Activated CD4-positive, alpha-beta T cell treated with anti-CD3 and anti-CD28 coated beads for 1 hour (primary cell): ENCODE results near the gene VAC14.

ENCODE experiments used
- DNase-seq: peaks from one replicate; pipeline ENCODE4 v3.0.0-alpha.2; 2020

The VAC14 gene

DNA sequence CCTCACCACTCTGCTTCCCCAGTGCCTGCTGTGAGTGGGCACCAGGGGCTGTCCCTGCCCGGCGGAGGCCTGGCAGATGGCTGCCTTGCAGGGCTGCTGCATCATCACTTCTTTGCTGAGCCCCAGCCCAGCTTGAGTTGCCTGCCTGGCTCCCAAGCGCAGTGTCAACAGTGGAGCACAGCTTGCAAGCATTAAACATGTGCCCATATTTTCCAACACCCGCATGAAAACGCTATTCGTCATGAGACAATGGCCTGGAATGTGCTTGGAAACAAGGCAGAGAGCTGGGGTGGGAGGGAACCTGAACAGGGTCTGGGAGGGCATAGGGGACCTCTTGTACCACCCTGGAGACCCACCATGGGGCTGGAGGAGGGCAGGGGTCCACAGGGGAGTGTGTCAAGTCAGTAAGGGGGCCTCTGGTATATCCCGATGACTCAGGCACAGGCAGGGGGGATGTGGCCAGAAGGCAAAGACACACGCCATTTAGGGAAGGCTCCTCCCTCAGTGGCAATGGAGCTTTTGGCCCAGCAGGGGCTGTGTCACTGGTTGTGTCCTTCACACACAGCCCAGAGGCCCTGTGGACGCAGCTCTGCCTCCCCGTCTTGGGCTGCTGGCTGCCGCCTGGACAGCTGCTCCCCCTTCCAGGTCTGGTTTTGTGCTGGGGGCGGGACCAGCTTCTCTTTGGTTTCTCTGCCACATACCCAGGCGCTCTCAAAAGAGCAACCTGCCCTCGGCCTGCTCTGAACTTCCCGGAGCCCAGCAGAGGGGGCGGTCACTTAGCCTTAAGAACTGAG is 97.7 kb downstream of the VAC14 start:
- no peak for DNase-seq

- DNase-seq = no peak
These were observed 98.3 kb downstream of the VAC14 start for GRCh38 chr16:70702624-70703023.

GRCh38 chr16:70701998-70702397 is 99.0 kb downstream of the VAC14 start:
- DNase-seq = no peak

GRCh38 chr16:70701596-70701995 is 99.4 kb downstream of the VAC14 start:
- DNase-seq = no peak

DNA sequence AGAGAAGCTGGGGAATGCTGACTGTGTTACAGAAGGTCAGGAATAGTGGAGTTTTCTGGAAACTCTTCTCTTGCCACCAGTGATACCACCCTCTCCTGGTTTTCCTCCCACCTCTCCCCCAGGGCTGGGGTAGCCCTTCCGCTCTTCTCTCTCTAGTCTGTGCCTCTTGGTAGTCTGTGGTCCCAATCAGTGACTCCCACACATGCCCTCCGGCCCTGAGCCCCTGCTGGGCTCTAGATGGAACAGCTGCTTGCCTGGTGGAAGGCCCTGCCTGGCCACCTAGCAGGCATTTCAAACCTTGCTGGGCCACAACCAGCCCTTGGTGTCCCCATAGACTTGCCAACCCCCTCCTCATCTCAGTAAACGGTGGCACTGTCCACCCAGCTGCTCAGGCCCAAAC is 99.9 kb downstream of the VAC14 start:
- no peak for DNase-seq

GRCh38 chr16:70700101-70701020 is 100.6 kb downstream of the VAC14 start:
- no peak for DNase-seq

- no peak for DNase-seq
These were observed 101.3 kb downstream of the VAC14 start for GRCh38 chr16:70699696-70700095.

DNA sequence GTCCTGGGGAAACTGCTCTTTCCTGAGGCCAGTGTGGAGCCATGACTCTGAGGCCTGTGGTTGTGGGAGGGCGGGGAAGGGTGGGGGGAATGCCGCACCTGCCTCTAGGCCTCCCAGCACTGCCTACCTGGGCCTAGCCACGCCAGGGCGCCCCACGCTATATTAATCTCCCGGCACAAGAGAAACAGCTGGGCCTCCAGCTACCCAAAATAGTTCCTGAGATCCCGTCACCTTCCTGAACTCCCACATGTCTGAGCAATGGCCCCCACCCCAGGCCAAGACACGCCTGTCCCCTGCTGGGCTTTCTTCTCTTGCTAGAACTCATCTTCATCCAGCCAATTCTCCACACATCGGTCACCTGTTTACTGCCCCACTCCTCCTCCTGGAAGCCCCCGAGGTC is 102.1 kb downstream of the VAC14 start:
- DNase-seq = no peak

GRCh38 chr16:70697594-70698170 is 103.3 kb downstream of the VAC14 start:
- no peak for DNase-seq

- no peak for DNase-seq
These were observed 103.9 kb downstream of the VAC14 start for GRCh38 chr16:70696952-70697593.

DNA sequence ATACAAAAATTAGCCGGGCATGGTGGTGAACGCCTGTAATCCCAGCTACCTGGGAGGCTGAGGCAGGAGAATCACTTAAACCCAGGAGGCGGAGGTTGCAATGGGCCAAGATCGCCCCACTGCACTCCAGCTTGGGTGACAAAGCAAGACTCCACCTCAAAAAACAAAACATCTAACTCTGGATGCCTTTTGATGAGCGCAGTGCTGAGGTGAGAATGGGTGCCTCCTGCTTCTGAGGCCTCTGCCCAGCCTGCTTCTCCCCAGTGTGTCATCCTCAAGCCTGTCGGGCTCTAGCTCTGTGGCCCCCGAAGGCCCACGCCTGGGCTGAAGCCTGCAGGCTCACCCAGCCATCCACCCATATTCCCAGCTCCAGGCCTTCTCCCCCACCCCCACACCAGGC is 104.6 kb downstream of the VAC14 start:
- no peak for DNase-seq

- no peak for DNase-seq
These were observed 105.5 kb downstream of the VAC14 start for GRCh38 chr16:70695331-70696070.

GRCh38 chr16:70694868-70695218 is 106.1 kb downstream of the VAC14 start:
- DNase-seq = no peak

DNA sequence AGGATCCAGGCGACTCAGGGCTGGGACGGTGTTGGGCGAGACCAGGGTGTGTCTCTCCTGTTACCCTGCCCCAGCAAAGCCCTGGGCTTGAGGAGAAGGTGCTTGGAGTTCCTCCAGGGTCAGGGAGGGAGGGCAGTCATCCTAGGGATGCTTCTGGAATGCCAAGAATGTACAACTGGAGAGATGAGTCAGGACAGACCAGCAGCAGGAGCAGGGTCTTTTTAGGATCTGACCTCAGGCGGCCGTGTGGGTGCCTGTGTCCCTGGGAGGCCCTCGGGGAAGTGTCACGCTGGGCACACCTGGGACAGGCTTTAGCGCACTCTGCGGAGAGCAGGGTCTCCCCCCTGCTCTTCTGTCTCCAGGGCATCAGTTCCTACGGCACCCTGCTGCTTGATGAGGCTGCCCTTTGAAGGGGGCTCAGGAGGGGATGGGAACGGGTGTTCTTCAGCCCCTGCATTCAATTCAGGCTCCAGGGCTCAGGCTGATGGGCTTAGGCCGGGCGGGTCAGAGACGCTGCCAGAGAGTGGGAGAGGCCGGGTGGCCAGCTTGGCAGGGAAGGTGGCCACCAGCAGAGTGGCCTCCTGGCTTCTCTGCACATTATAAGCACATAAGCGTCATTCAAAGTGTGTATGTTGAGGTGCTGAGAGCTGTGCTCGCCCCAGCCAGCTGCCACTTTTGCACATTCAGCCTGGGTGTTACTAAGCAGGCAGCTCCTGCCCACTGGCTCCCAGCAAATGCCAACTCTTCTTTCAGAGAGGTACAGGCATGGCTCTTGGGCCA is 106.7 kb downstream of the VAC14 start:
- no peak for DNase-seq

DNA sequence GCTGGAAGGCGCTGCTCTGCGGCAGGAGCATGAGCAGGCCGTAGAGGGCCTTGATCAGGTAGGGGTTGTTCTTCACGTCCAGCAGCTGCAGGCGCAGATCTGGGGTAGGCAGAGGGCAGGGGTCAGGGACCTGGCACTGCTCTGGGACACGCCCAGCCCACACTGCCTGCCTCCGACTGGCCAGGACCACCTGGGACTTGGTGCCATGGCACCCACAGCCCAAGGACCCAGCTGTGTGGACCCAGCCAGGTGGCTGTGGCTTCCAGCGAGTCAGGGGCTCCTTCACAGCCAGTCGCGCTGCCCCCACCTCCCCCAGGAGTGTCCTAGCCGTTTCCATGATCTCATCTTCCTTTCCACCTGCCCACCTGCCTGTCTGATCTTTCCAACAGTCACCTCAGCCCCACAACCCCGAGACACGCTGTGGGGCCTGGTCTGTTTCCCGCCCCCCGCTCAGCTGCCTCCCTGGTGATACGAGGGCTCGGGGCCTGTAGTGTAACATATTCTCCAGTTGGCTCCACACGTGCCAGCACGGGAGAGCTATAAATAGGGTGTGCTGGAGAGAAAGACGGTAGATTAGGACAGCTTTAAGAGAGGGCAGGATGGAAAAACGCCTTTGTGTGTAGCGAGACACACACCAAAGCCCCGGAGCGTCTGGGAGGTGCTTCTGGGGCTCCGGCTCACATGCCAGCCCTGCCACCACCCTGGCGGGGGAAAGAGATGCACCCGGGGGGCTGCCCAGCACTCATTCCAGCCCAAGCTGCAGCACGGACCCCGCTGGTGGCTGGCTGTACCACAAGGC is 107.9 kb downstream of the VAC14 start:
- DNase-seq = no peak

DNA sequence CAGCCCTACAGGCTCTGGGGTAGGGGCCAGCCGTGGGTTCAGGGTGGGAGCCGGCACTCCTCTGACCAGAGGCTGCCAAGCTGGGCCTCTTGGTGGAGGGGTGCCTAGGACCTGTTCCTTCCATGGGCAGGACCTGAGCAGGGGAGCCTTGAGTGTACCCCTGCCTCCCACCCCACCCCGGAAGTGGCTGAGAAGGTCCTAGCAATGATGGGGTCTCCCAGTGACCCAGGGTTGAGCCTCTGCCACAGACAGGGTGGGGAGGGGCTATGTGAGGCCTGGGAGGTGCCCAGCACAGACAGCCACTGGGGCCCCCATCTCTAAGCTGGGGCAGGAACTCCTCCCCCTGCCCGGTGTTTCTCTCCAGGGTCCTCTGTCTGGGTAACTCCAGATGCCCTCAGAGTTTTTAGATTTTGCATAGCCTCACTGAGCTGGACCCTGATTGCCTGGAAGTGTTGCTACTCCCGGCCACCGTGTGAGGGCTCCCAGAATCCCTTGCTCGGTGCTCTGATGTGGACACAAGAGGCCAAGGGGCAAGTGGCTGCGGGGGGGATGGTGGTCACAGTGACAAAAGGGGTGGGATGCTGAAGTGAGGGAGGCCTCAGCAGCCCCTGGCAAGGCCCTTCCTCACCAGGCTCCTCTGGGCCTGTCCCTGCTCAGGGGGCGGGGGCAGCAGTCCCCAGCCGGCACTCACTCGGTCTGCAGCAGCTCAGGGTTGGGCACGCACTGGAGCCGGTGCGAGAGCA is 108.7 kb downstream of the VAC14 start:
- DNase-seq = no peak

GRCh38 chr16:70691223-70692129 is 109.5 kb downstream of the VAC14 start:
- DNase-seq = no peak

DNA sequence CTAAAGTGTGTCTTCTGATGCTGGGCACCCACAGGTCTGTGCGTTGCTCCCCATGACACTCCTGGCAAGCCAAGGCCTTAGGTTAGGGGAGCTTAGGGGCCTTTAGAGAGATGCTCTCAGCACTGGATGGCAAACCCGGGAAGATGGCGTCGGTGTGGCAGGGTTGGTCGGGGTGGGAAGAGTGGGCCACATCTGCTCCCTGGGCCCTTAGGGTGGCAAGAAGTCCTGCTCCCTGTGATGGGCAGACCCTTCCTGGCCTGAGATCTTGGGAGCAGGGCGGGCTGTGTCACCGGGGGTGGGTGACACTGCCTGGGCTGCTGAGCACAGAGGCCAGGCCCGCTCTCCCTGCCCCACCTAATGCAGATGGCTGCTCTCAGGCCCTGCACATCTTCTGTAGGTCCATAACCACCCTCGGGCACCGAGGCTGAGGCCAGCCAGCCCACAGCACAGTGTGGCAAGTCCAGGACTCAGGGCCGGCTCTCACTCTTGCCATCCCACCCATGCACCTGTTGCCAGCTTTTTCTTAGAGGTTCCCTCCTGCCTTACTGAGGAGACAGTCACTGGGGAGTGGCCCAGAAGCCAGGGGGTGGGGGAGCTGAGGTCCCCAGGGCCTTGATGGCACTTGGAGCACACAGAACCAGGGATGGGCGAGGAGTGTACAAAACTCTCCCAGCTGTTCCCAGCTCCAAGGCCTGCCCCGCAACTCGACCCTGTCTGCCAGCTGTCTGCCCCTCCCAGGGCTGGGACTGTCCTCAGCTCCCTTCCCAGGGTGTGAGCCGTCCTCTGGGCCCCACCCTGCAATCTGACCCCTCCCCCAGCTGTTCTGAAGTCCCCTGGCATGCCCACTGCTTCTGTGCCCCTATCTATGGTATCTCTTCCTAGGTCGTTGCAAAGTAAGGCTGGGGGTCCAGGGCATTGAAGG is 110.7 kb downstream of the VAC14 start:
- no peak for DNase-seq
